Endodermal cell (in vitro differentiated cells): ENCODE data around the gene SLC6A18. TPM values are rescaled to one million over a fixed set of nuclear protein-coding genes. Genes with fewer than 3 reads are reported as not detected.

Experiments
- DNase-seq: peaks from one replicate; pipeline ENCODE4 v3.0.0-alpha.2; 2017
- H3K27ac ChIP-seq: 2 replicates; pipeline ENCODE4 v1.5.1; 2013; ENCODE audit warnings: mild to moderate bottlenecking, low read depth, low read length, moderate library complexity
- H3K27me3 ChIP-seq: 2 replicates; pipeline ENCODE4 v1.6.1; 2013; ENCODE audit warnings: mild to moderate bottlenecking, low read length, moderate library complexity; ENCODE audit not compliant: insufficient read depth, control insufficient read depth, poor library complexity, severe bottlenecking
- H3K36me3 ChIP-seq: 2 replicates; pipeline ENCODE4 v1.7.0; 2013; ENCODE audit warnings: mild to moderate bottlenecking, low read length, moderate library complexity; ENCODE audit not compliant: control insufficient read depth, insufficient read depth
- H3K4me1 ChIP-seq: one replicate; pipeline ENCODE4 v1.7.0; 2013; ENCODE audit warnings: low read length; ENCODE audit not compliant: control insufficient read depth, insufficient read depth
- H3K4me3 ChIP-seq: 2 replicates; pipeline ENCODE4 v1.5.1; 2013; ENCODE audit warnings: mild to moderate bottlenecking, low read length, moderate library complexity
- H3K9ac ChIP-seq: 2 replicates; pipeline ENCODE4 v1.6.1; 2013; ENCODE audit warnings: mild to moderate bottlenecking, low read length, moderate library complexity; ENCODE audit not compliant: poor library complexity, severe bottlenecking; ENCODE audit errors: extremely low read depth
- H3K9me3 ChIP-seq: 2 replicates; pipeline ENCODE4 v1.6.1; 2013; ENCODE audit warnings: mild to moderate bottlenecking, low read length, moderate library complexity; ENCODE audit not compliant: control insufficient read depth
- H3K27ac Mint-ChIP-seq: 2 replicates; pipeline ENCODE4 v1.8.0; 2020; ENCODE audit warnings: mixed read lengths
- H3K27me3 Mint-ChIP-seq: 2 replicates; pipeline ENCODE4 v1.8.0; 2021; ENCODE audit warnings: mild to moderate bottlenecking, mixed read lengths; ENCODE audit not compliant: insufficient read depth
- H3K36me3 Mint-ChIP-seq: 2 replicates; pipeline ENCODE4 v1.8.0; 2020; ENCODE audit warnings: low read depth, mixed read lengths
- H3K4me1 Mint-ChIP-seq: 2 replicates; pipeline ENCODE4 v1.8.0; 2020; ENCODE audit warnings: mixed read lengths
- H3K4me3 Mint-ChIP-seq: 2 replicates; pipeline ENCODE4 v1.8.0; 2020; ENCODE audit warnings: mild to moderate bottlenecking, moderate library complexity, mixed read lengths
- H3K9me3 Mint-ChIP-seq: 2 replicates; pipeline ENCODE4 v1.8.0; 2020; ENCODE audit warnings: mild to moderate bottlenecking, mixed read lengths
- WGBS, 2 experiments: methylation state at CpG; one replicate each; pipeline versions ENCODE4 v1.1.5 to v1.1.7; 2013; ENCODE audit warnings: missing lambda C conversion rate in 2 of 2, mixed read lengths in 1 of 2; ENCODE audit not compliant: insufficient coverage in 1 of 2, insufficient read length in 1 of 2; 5-methylcytosine and 5-hydroxymethylcytosine counted together
- total RNA-seq, 2 donors: library from RNA; stranded (reverse); fragmentation: NEBNext Ultra II Directional in 1 of 2; extraction: Animal tissue kit (Norgen Biotek cat#: 25700) in 1 of 2; gene quantifications; 2 replicates in 1 of 2; 3 replicates in 1 of 2; pipeline ENCODE4 v1.2.1, GENCODE V29; 2021
- TF ChIP-seq, protein P1 (sequence below): fragments of 200-600 bp; sonication (generic); conservative IDR thresholded peaks from 2 replicates; pipeline ENCODE4 v1.5.0; 2021; ENCODE audit warnings: antibody characterized with exemption, mild to moderate bottlenecking

The SLC6A18 gene
- total RNA-seq, 2 donors from 2014 or later: not detected

- no peaks in the 10 kb centered on the region for H3K27me3 ChIP-seq
- Mint-ChIP-seq H3K4me3 (no peak overlapping the region), H3K27ac (no peak overlapping the region), H3K4me1 (no peaks in the 10 kb centered on the region), H3K27me3 (no peaks in the 10 kb centered on the region), H3K9me3 (peaks cover 5% of the 10 kb centered on the region), H3K36me3 (no peaks in the 10 kb centered on the region)
- H3K27ac ChIP-seq: no peak overlapping the region
- no peak overlapping the region for H3K9ac ChIP-seq
- H3K4me1 ChIP-seq: no peaks in the 10 kb centered on the region
- TF ChIP-seq, protein P1, sequence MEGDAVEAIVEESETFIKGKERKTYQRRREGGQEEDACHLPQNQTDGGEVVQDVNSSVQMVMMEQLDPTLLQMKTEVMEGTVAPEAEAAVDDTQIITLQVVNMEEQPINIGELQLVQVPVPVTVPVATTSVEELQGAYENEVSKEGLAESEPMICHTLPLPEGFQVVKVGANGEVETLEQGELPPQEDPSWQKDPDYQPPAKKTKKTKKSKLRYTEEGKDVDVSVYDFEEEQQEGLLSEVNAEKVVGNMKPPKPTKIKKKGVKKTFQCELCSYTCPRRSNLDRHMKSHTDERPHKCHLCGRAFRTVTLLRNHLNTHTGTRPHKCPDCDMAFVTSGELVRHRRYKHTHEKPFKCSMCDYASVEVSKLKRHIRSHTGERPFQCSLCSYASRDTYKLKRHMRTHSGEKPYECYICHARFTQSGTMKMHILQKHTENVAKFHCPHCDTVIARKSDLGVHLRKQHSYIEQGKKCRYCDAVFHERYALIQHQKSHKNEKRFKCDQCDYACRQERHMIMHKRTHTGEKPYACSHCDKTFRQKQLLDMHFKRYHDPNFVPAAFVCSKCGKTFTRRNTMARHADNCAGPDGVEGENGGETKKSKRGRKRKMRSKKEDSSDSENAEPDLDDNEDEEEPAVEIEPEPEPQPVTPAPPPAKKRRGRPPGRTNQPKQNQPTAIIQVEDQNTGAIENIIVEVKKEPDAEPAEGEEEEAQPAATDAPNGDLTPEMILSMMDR: no peak
- DNase-seq: no peak
- H3K9me3 ChIP-seq: no peaks in the 10 kb centered on the region
- 92% methylated on average over 30 to 38 of the region's 38 CpGs for WGBS, 2 experiments
- no peak overlapping the region for H3K4me3 ChIP-seq
- no peaks in the 10 kb centered on the region for H3K36me3 ChIP-seq
Measured at GRCh38 chr5:1218351-1219080, 6.7 kb upstream of the SLC6A18 start.

- WGBS, 2 experiments: 87 to 93% methylated on average over 20 to 38 of the region's 38 CpGs
- H3K27me3 ChIP-seq: no peaks in the 10 kb centered on the region
- H3K9ac ChIP-seq: no peak overlapping the region
- TF ChIP-seq, protein P1: no peak
- no peak for DNase-seq
- H3K4me3 ChIP-seq: no peak overlapping the region
- no peak overlapping the region for H3K27ac Mint-ChIP-seq
- no peaks in the 10 kb centered on the region for H3K36me3 ChIP-seq
- no peaks in the 10 kb centered on the region for H3K4me1 ChIP-seq
- no peak overlapping the region for H3K27ac ChIP-seq
- peaks cover 5% of the 10 kb centered on the region for H3K9me3 Mint-ChIP-seq
- H3K4me3 Mint-ChIP-seq: no peak overlapping the region
- no peaks in the 10 kb centered on the region for H3K27me3 Mint-ChIP-seq
- H3K36me3 Mint-ChIP-seq: no peaks in the 10 kb centered on the region
- H3K4me1 Mint-ChIP-seq: no peaks in the 10 kb centered on the region
- H3K9me3 ChIP-seq: no peaks in the 10 kb centered on the region
Measured at GRCh38 chr5:1219098-1219767, 5.9 kb upstream of the SLC6A18 start.

DNA sequence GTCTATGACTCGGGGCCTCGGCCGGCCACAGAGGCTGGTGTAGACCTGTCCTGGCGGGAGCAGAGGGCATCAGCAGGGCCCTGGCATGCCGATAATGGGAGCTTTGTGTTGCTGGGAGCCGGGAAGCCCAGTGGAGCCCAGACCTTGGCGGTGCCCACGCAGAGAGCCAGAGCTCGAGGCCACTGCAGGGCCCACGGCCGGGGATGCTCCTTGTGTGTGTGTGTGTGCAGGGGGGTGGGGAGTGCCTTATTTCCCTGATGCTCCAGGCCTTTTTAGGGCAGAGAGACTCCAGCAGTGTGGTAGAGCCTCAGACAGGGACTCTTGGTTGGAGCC, 5.4 kb upstream of the SLC6A18 start:
- Histone ChIP-seq H3K9ac (no peak overlapping the region), H3K4me1 (no peaks in the 10 kb centered on the region), H3K36me3 (no peaks in the 10 kb centered on the region), H3K9me3 (no peaks in the 10 kb centered on the region), H3K27ac (no peak overlapping the region), H3K27me3 (no peaks in the 10 kb centered on the region), H3K4me3 (no peak overlapping the region)
- Mint-ChIP-seq H3K4me3 (no peak overlapping the region), H3K4me1 (no peaks in the 10 kb centered on the region), H3K36me3 (no peaks in the 10 kb centered on the region), H3K27me3 (no peaks in the 10 kb centered on the region), H3K9me3 (peaks cover 5% of the 10 kb centered on the region), H3K27ac (no peak overlapping the region)
- TF ChIP-seq, protein P1: no peak
- 93 to 94% methylated on average over 6 to 11 of the region's 11 CpGs for WGBS, 2 experiments
- no peak for DNase-seq
